ENCODE data around the gene TMEM245.

The TMEM245 gene

GRCh38 chr9:109122726-109123621, 3.2 kb upstream of the TMEM245 start:
- Histone ChIP-seq H3K4me3 (ENCODE audit: low read length) (no peak overlapping the region), H3K4me2 (ENCODE audit: low read length) (no peak overlapping the region), H3K27ac (ENCODE audit: low read depth, low read length) (no peak overlapping the region)

GRCh38 chr9:109121232-109121796, 1.6 kb upstream of the TMEM245 start:
- Histone ChIP-seq H3K9me2 (replicated peaks; ENCODE audit: control insufficient read depth, low read length) (0 out of 2 replicates have a peak, but pooled peaks cover 3% of the 10 kb centered on the region), H3K4me3 (ENCODE audit: low read length) (no peak overlapping the region), H3F3A (ENCODE audit: control insufficient read depth, insufficient read depth) (no peaks in the 10 kb centered on the region), H3K9me3 (ENCODE audit: control insufficient read depth, insufficient read depth, low read length) (no peaks in the 10 kb centered on the region), H3K27ac (ENCODE audit: low read depth, low read length) (no peak overlapping the region), H3K36me3 (ENCODE audit: control insufficient read depth, low read length) (peaks cover 26% of the 10 kb centered on the region), H3K27me3 (ENCODE audit: control insufficient read depth, low read length) (no peaks in the 10 kb centered on the region), H3K4me2 (ENCODE audit: low read length) (no peak overlapping the region), H3K4me1 (ENCODE audit: control insufficient read depth, low read length) (peaks cover 32% of the 10 kb centered on the region), H4K20me1 (ENCODE audit: control insufficient read depth, insufficient read depth, low read depth, low read length) (peaks cover 25% of the 10 kb centered on the region), H3K79me2 (ENCODE audit: control insufficient read depth, low read length) (peaks cover 38% of the 10 kb centered on the region)
- TF ChIP-seq EZH2phosphoT487 (IDR thresholded peaks at IDR 0.05; ENCODE audit: borderline replicate concordance, low read length): no peak
- no peak for TF ChIP-seq CTCF (IDR thresholded peaks at IDR 0.05; ENCODE audit: low read depth, low read length, poor library complexity, severe bottlenecking)

More at GRCh38 chr9:109122726-109123621, 3.2 kb upstream of the TMEM245 start:
- no peaks in the 10 kb centered on the region for H3F3A ChIP-seq (ENCODE audit: control insufficient read depth, insufficient read depth)
- peaks cover 16% of the 10 kb centered on the region for H3K4me1 ChIP-seq (ENCODE audit: control insufficient read depth, low read length)
- peaks cover 12% of the 10 kb centered on the region for H4K20me1 ChIP-seq (ENCODE audit: control insufficient read depth, insufficient read depth, low read depth, low read length)
- TF ChIP-seq CTCF (IDR thresholded peaks at IDR 0.05; ENCODE audit: low read depth, low read length, poor library complexity, severe bottlenecking): no peak
- no peak for TF ChIP-seq EZH2phosphoT487 (IDR thresholded peaks at IDR 0.05; ENCODE audit: borderline replicate concordance, low read length)
- H3K79me2 ChIP-seq (ENCODE audit: control insufficient read depth, low read length): peaks cover 22% of the 10 kb centered on the region
- H3K9me2 ChIP-seq (replicated peaks; ENCODE audit: control insufficient read depth, low read length): 0 out of 2 replicates have a peak, but pooled peaks cover 3% of the 10 kb centered on the region
- H3K9me3 ChIP-seq (ENCODE audit: control insufficient read depth, insufficient read depth, low read length): no peaks in the 10 kb centered on the region
- peaks cover 11% of the 10 kb centered on the region for H3K36me3 ChIP-seq (ENCODE audit: control insufficient read depth, low read length)
- H3K27me3 ChIP-seq (ENCODE audit: control insufficient read depth, low read length): no peaks in the 10 kb centered on the region

GRCh38 chr9:109120204-109120789, 550 bp upstream of the TMEM245 start:
- H3F3A ChIP-seq (ENCODE audit: control insufficient read depth, insufficient read depth): no peaks in the 10 kb centered on the region
- H3K36me3 ChIP-seq (ENCODE audit: control insufficient read depth, low read length): peaks cover 30% of the 10 kb centered on the region
- peak overlapping the region; percentile 85 for H3K4me3 ChIP-seq (ENCODE audit: low read length)
- H3K27ac ChIP-seq (ENCODE audit: low read depth, low read length): peak overlapping the region; percentile 44
- H4K20me1 ChIP-seq (ENCODE audit: control insufficient read depth, insufficient read depth, low read depth, low read length): peaks cover 27% of the 10 kb centered on the region
- peaks cover 37% of the 10 kb centered on the region for H3K4me1 ChIP-seq (ENCODE audit: control insufficient read depth, low read length)
- H3K9me2 ChIP-seq (replicated peaks; ENCODE audit: control insufficient read depth, low read length): 0 out of 2 replicates have a peak, but pooled peaks cover 3% of the 10 kb centered on the region
- H3K27me3 ChIP-seq (ENCODE audit: control insufficient read depth, low read length): no peaks in the 10 kb centered on the region
- H3K4me2 ChIP-seq (ENCODE audit: low read length): peak overlapping the region; percentile 88
- peaks cover 49% of the 10 kb centered on the region for H3K79me2 ChIP-seq (ENCODE audit: control insufficient read depth, low read length)
- TF ChIP-seq EZH2phosphoT487 (IDR thresholded peaks at IDR 0.05; ENCODE audit: borderline replicate concordance, low read length) (no peak), CTCF (IDR thresholded peaks at IDR 0.05; ENCODE audit: low read depth, low read length, poor library complexity, severe bottlenecking) (no peak)
- no peaks in the 10 kb centered on the region for H3K9me3 ChIP-seq (ENCODE audit: control insufficient read depth, insufficient read depth, low read length)

Measured in DOHH2 (cell line).